ENCODE measurements around the gene ARHGAP40.

Gene ARHGAP40

DNA sequence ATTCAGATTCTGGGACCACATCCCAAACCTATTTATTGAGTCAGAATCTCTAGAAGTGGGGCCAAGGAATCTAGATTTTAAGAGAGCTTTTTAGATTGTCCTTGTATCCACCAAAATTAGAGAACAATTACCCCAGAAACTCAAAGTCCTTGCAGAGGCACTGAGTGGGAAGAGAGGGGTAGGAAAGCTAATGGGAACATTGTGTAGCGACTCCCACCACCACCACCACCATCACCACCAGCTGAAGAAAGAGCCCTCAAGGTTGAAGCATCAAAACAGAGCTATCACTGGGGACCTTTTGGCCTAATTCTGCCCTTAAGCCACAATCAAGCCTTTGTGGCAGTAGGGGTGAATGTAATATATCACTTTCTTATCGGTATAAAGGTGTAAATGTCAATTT is 83.7 kb downstream of the ARHGAP40 start:
- DNase-seq (ENCODE audit: low read depth) = no peak

GRCh38 chr20:38685853-38686473 is 84.4 kb downstream of the ARHGAP40 start:
- DNase-seq (ENCODE audit: low read depth) = peak; percentile 12

DNA sequence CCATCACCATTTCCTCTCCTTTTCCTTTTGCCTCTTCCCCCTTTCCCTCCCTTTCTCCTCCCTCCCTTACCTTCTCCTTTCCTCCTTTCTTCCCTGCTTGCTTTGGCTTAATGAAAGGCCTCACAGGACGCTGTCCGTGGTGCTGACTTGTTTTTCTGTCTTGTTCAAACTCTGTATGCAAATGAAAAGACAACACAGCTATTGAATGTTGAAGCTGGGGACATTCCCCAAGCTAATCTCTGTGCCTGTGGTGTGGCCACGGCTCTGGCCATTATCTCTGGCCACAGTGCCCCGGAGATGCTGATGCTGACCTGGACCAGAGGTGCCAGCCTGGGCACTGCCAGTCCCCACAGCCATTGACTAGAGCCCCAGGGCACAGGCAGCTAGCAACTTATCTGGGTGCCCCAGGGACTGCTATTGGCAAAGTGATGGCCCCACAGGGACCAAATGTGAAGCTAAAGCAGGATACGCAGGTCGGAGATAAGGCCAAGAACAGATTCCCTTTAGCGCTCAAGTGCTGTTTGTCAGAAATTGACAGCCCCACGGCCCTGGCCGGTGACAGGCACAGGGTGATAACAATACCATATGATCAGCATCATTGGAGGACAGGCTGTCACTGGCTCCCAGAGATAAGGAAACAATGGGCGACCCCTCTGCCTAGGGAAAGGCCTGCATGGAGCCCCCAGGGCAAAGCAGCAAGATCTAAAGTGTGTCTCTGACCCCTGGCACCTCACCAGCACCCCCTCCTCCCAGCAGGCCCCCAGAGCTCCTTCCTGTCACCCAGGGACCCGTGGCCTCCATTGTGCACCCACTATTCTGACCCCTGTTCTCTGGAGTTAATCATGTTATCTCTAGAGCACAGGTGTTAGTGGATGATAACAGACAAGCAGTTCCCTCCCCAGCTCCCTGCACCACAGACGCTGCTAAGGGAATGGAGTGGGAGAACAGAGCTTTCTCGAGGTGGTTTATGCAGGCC is 91.1 kb downstream of the ARHGAP40 start:
- peak; percentile 27 for DNase-seq (ENCODE audit: low read depth)

DNA sequence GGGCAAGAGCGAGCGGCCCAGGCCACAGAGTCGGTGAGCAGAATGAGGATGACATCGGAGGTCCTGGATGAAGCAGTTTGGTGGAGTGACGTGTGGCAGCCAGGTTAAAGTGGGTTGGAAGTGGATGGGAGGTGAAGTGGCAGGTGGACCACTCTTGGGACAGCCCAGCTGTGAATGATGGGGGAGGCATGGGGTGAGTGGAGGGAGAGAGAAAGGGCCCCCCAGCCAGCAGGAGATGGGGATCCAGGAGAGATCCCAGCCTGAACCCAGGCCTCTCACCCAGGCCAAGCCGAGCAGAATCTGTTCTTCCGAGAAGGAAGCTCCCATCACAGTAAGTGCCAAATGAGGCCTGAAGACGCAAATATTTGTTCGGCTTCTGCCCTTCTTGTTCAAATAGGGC is 95.7 kb downstream of the ARHGAP40 start:
- no peak for DNase-seq (ENCODE audit: low read depth)

- no peak for DNase-seq (ENCODE audit: low read depth)
Measured at GRCh38 chr20:38698541-38698940, 96.9 kb downstream of the ARHGAP40 start.

GRCh38 chr20:38700141-38700540 is 98.5 kb downstream of the ARHGAP40 start:
- no peak for DNase-seq (ENCODE audit: low read depth)

Data from stimulated activated CD8-positive, alpha-beta memory T cell treated with anti-CD3 and anti-CD28 coated beads, Interleukin-12 subunit alpha, Interleukin-12 subunit beta, amount 100 ng/mL, for 1 hour (primary cell).